Measurements from ENCODE around the gene FARP1.

DNA sequence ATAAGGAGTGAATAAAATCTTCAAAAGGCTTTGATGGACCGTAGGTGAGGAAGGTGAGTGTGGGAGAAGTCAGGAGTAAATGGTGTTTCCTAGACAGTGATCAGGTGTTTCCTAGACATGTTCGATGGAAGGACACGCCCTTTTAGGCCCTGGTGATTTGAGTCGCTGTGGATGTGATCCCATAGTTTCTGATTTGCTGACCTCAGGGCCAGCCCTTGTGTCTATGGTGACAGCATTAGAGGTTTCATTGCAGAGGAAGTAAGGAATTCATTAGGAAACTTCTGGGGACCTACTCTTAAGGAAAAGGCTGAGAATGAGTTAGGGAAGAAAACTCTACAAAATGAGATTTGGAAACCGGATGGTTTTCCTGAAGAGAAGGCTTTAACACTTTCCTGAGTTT is 65.7 kb downstream of the FARP1 start:
- TF ChIP-seq POLR2A (IDR thresholded peaks at IDR 0.05; ENCODE audit: low read length): no peak
- TF ChIP-seq, protein P1, sequence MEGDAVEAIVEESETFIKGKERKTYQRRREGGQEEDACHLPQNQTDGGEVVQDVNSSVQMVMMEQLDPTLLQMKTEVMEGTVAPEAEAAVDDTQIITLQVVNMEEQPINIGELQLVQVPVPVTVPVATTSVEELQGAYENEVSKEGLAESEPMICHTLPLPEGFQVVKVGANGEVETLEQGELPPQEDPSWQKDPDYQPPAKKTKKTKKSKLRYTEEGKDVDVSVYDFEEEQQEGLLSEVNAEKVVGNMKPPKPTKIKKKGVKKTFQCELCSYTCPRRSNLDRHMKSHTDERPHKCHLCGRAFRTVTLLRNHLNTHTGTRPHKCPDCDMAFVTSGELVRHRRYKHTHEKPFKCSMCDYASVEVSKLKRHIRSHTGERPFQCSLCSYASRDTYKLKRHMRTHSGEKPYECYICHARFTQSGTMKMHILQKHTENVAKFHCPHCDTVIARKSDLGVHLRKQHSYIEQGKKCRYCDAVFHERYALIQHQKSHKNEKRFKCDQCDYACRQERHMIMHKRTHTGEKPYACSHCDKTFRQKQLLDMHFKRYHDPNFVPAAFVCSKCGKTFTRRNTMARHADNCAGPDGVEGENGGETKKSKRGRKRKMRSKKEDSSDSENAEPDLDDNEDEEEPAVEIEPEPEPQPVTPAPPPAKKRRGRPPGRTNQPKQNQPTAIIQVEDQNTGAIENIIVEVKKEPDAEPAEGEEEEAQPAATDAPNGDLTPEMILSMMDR (IDR thresholded peaks at IDR 0.05): no peak
- no peak for TF ChIP-seq BHLHE40 (IDR thresholded peaks at IDR 0.05; ENCODE audit: low read depth, low read length)
- no peak for TF ChIP-seq RCOR1 (IDR thresholded peaks at IDR 0.05; ENCODE audit: low read depth, low read length)

Data from A549 (cell line).